ENCODE results near the gene TTC23L.

TTC23L gene

DNA sequence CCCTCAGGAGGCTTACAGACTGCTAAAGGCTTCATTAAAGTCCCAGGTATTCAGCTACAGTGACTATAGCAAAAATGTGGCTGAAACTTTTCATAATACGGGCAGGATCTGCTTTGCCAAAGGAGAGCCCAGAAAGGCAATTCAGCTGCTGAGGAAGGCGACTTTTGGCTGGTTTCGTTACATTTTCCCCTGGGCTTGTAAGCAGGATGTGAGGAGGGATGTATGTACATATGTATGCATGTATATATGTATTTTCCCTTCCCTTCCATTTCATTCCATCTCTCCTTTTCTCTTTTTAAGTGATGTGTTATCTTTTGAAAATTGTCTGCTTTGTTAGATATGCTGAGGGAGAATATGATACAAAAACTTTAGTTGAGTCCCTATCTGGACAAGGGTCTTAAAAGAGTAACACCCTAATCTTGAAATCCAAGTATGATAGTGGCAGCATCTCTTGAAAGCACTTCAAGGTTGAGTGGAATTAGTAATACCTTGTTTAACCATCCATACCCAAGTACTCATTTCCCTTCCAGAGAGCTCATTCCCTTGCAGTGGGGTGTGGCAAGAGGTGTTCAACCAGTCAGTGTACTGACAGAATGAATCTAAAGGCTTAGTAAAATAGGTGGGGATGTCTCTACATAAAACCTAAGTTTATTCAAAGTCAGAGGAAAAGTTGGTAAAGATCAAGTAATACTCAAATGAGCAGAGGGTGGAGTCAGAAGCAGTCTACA lies 47.6 kb downstream of the TTC23L start:
- Histone ChIP-seq H3K4me2 (ENCODE audit: low read length) (no peak overlapping the region), H3K79me2 (ENCODE audit: low read length) (no peaks in the 10 kb centered on the region), H3K27me3 (ENCODE audit: low read depth, low read length) (no peaks in the 10 kb centered on the region), H2AFZ (ENCODE audit: low read depth, low read length) (no peak overlapping the region), H3K4me3 (ENCODE audit: low read length) (no peak overlapping the region), H3K9me3 (ENCODE audit: insufficient read depth, low read length) (no peaks in the 10 kb centered on the region), H4K20me1 (ENCODE audit: insufficient read depth, low read length) (no peaks in the 10 kb centered on the region), H3K9ac (ENCODE audit: low read length) (no peak overlapping the region), H3K4me1 (ENCODE audit: low read length) (peaks cover 8% of the 10 kb centered on the region), H3K27ac (ENCODE audit: low read length) (no peak overlapping the region), H3K36me3 (replicated peaks; ENCODE audit: low read depth, low read length) (no peaks in the 10 kb centered on the region)
- no peak for TF ChIP-seq EZH2phosphoT487 (IDR thresholded peaks at IDR 0.05; ENCODE audit: low read depth)

DNA sequence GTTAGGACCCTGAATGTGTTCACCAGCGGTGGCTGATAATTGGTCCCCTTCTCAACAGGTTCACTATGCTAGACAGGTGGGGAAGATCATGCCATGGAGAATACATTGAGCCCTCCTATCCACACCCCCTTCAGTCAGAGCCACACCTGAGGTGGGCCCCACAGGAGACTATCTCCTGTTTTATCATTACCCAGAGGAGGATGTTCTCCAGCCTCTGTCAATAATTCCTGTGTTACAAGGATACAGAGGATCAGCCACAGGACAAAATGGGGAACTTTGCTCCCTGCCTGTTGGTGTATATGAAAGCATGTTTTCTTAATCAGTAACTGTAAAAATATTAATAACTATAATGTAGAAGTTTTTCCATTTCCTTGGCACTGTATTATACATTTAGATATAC lies 50.4 kb downstream of the TTC23L start:
- H3K27me3 ChIP-seq (ENCODE audit: low read depth, low read length): no peaks in the 10 kb centered on the region
- TF ChIP-seq, protein P1, sequence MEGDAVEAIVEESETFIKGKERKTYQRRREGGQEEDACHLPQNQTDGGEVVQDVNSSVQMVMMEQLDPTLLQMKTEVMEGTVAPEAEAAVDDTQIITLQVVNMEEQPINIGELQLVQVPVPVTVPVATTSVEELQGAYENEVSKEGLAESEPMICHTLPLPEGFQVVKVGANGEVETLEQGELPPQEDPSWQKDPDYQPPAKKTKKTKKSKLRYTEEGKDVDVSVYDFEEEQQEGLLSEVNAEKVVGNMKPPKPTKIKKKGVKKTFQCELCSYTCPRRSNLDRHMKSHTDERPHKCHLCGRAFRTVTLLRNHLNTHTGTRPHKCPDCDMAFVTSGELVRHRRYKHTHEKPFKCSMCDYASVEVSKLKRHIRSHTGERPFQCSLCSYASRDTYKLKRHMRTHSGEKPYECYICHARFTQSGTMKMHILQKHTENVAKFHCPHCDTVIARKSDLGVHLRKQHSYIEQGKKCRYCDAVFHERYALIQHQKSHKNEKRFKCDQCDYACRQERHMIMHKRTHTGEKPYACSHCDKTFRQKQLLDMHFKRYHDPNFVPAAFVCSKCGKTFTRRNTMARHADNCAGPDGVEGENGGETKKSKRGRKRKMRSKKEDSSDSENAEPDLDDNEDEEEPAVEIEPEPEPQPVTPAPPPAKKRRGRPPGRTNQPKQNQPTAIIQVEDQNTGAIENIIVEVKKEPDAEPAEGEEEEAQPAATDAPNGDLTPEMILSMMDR (IDR thresholded peaks at IDR 0.05; ENCODE audit: low read depth, low read length): no peak
- no peak for TF ChIP-seq EZH2phosphoT487 (IDR thresholded peaks at IDR 0.05; ENCODE audit: low read depth)
- no peak overlapping the region for H3K4me3 ChIP-seq (ENCODE audit: low read length)
- H3K4me2 ChIP-seq (ENCODE audit: low read length): no peak overlapping the region
- no peak overlapping the region for H3K27ac ChIP-seq (ENCODE audit: low read length)
- H3K79me2 ChIP-seq (ENCODE audit: low read length): no peaks in the 10 kb centered on the region
- peaks cover 13% of the 10 kb centered on the region for H3K4me1 ChIP-seq (ENCODE audit: low read length)
- no peaks in the 10 kb centered on the region for H3K9me3 ChIP-seq (ENCODE audit: insufficient read depth, low read length)
- no peak overlapping the region for H3K9ac ChIP-seq (ENCODE audit: low read length)
- no peaks in the 10 kb centered on the region for H4K20me1 ChIP-seq (ENCODE audit: insufficient read depth, low read length)
- H3K36me3 ChIP-seq (replicated peaks; ENCODE audit: low read depth, low read length): no peaks in the 10 kb centered on the region
- H2AFZ ChIP-seq (ENCODE audit: low read depth, low read length): no peak overlapping the region

DNA sequence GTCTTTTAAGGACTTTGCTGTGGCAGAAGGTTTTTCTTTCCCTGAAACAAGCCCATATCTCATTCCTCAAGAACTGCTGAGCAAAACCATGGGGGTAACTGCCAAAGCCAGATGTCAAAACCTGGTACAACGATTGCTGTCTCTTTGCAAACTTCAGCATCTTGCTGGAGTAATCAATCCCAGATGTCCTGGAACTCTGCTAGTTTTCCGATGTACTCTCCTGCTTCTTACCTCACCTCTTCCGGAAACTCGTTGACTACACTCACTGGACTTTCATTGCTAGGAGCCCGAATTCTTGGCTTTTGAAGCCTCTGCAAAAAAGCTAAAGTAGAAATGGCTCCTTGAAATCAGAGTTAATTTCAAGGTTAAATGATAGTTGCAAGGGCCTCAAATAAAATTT lies 53.0 kb downstream of the TTC23L start:
- H3K27me3 ChIP-seq (ENCODE audit: low read depth, low read length): no peaks in the 10 kb centered on the region
- no peaks in the 10 kb centered on the region for H3K79me2 ChIP-seq (ENCODE audit: low read length)
- no peak overlapping the region for H3K4me3 ChIP-seq (ENCODE audit: low read length)
- no peak overlapping the region for H3K27ac ChIP-seq (ENCODE audit: low read length)
- no peaks in the 10 kb centered on the region for H4K20me1 ChIP-seq (ENCODE audit: insufficient read depth, low read length)
- TF ChIP-seq, protein P1 (IDR thresholded peaks at IDR 0.05; ENCODE audit: low read depth, low read length): no peak
- no peak for TF ChIP-seq EZH2phosphoT487 (IDR thresholded peaks at IDR 0.05; ENCODE audit: low read depth)
- H3K9me3 ChIP-seq (ENCODE audit: insufficient read depth, low read length): no peaks in the 10 kb centered on the region
- H3K4me1 ChIP-seq (ENCODE audit: low read length): peaks cover 13% of the 10 kb centered on the region
- H3K36me3 ChIP-seq (replicated peaks; ENCODE audit: low read depth, low read length): no peaks in the 10 kb centered on the region
- H3K9ac ChIP-seq (ENCODE audit: low read length): no peak overlapping the region
- no peak overlapping the region for H3K4me2 ChIP-seq (ENCODE audit: low read length)
- no peak overlapping the region for H2AFZ ChIP-seq (ENCODE audit: low read depth, low read length)

DNA sequence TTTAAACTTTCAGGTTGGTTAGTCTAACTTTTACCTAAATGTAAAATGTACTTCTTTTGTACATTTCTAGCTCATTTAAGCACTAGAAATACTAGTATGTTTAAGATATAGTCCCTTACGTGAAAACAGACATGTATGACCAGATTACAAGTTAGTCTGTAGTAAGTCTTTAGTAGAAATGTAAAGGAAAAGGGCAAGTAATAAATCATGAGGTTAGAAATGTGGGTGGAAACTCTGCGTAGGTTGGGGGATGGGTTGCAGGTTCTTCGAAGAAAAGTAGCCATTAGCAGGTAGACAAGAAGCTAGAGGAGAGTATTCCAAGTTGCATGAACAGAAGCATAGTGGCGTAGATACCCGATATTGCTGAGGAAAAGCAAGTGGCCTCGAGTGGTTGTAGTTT lies 53.5 kb downstream of the TTC23L start:
- Histone ChIP-seq H3K4me1 (ENCODE audit: low read length) (peaks cover 13% of the 10 kb centered on the region), H3K9me3 (ENCODE audit: insufficient read depth, low read length) (no peaks in the 10 kb centered on the region), H3K4me2 (ENCODE audit: low read length) (no peak overlapping the region), H3K79me2 (ENCODE audit: low read length) (no peaks in the 10 kb centered on the region), H3K36me3 (replicated peaks; ENCODE audit: low read depth, low read length) (no peaks in the 10 kb centered on the region), H3K9ac (ENCODE audit: low read length) (no peak overlapping the region), H3K4me3 (ENCODE audit: low read length) (no peak overlapping the region), H4K20me1 (ENCODE audit: insufficient read depth, low read length) (no peaks in the 10 kb centered on the region), H3K27me3 (ENCODE audit: low read depth, low read length) (no peaks in the 10 kb centered on the region), H2AFZ (ENCODE audit: low read depth, low read length) (no peak overlapping the region), H3K27ac (ENCODE audit: low read length) (no peak overlapping the region)
- TF ChIP-seq, protein P1 (IDR thresholded peaks at IDR 0.05; ENCODE audit: low read depth, low read length): no peak
- TF ChIP-seq EZH2phosphoT487 (IDR thresholded peaks at IDR 0.05; ENCODE audit: low read depth): no peak
